GM23338 (cell line): ENCODE measurements around the gene IL4I1. TPM values are rescaled to one million over a fixed set of nuclear protein-coding genes. Genes with fewer than 3 reads are reported as not detected.

ENCODE experiments used
- ATAC-seq: fragments of 200-7000 bp; cut with Tn5 transposase; 3 replicates; pipeline ENCODE4 v1.9.1; 2020
- DNase-seq: peaks from one replicate; pipeline ENCODE4 v3.0.0-alpha.2; 2015; ENCODE audit warnings: low spot score
- H2AFZ ChIP-seq: fragments of 200-600 bp; sonication (generic); 2 replicates; pipeline ENCODE4 v1.8.0; 2016; ENCODE audit warnings: antibody characterized with exemption, mild to moderate bottlenecking, moderate library complexity
- H3F3A ChIP-seq: fragments of 200-600 bp; sonication (generic); replicated peaks from 2 replicates; pipeline ENCODE4 v1.8.0; 2017; ENCODE audit warnings: antibody characterized with exemption, mixed run types, low read depth
- H3K27ac ChIP-seq: fragments of 200-600 bp; sonication (generic); 2 replicates; pipeline ENCODE4 v1.6.1; 2016; ENCODE audit warnings: low read depth
- H3K27me3 ChIP-seq: fragments of 200-600 bp; sonication (generic); 2 replicates; pipeline ENCODE4 v1.8.0; 2016; ENCODE audit warnings: mild to moderate bottlenecking, mixed run types, moderate library complexity; ENCODE audit not compliant: insufficient read depth
- H3K36me3 ChIP-seq: fragments of 200-600 bp; sonication (generic); 2 replicates; pipeline ENCODE4 v1.8.0; 2016; ENCODE audit warnings: mild to moderate bottlenecking; ENCODE audit not compliant: insufficient read depth
- H3K4me1 ChIP-seq: fragments of 200-600 bp; sonication (generic); 2 replicates; pipeline ENCODE4 v1.8.0; 2016; ENCODE audit warnings: mild to moderate bottlenecking, moderate library complexity; ENCODE audit not compliant: insufficient read depth
- H3K4me2 ChIP-seq: fragments of 200-600 bp; sonication (generic); 2 replicates; pipeline ENCODE4 v1.7.1; 2017; ENCODE audit warnings: mixed run types
- H3K4me3 ChIP-seq: fragments of 200-600 bp; sonication (generic); 2 replicates; pipeline ENCODE4 v1.6.1; 2016; ENCODE audit warnings: mixed run types
- H3K79me2 ChIP-seq: fragments of 200-600 bp; sonication (generic); replicated peaks from 2 replicates; pipeline ENCODE4 v1.8.0; 2017; ENCODE audit warnings: mild to moderate bottlenecking; ENCODE audit not compliant: insufficient read depth
- H3K9me2 ChIP-seq: fragments of 200-600 bp; sonication (generic); 2 replicates; pipeline ENCODE4 v1.8.0; 2017; ENCODE audit not compliant: insufficient read depth
- H4K20me1 ChIP-seq: fragments of 200-600 bp; sonication (generic); replicated peaks from 2 replicates; pipeline ENCODE4 v1.8.0; 2017; ENCODE audit warnings: mild to moderate bottlenecking; ENCODE audit not compliant: insufficient read depth
- H3K27ac Mint-ChIP-seq: 2 replicates; pipeline ENCODE4 v1.8.0; 2020; ENCODE audit warnings: inconsistent platforms, mild to moderate bottlenecking, moderate library complexity, mixed read lengths
- H3K27me3 Mint-ChIP-seq: 3 replicates; pipeline ENCODE4 v1.8.0; 2022; ENCODE audit warnings: low read depth, mild to moderate bottlenecking, moderate library complexity, mixed read lengths, inconsistent platforms; ENCODE audit not compliant: insufficient read depth, poor library complexity
- H3K36me3 Mint-ChIP-seq: 3 replicates; pipeline ENCODE4 v1.8.0; 2021; ENCODE audit warnings: low read depth, mild to moderate bottlenecking, inconsistent platforms, moderate library complexity, mixed read lengths
- H3K4me1 Mint-ChIP-seq: 3 replicates; pipeline ENCODE4 v1.8.0; 2020; ENCODE audit warnings: mild to moderate bottlenecking, inconsistent platforms, mixed read lengths
- H3K4me3 Mint-ChIP-seq: 3 replicates; pipeline ENCODE4 v1.8.0; 2021; ENCODE audit warnings: moderate library complexity, mild to moderate bottlenecking, inconsistent platforms, mixed read lengths
- H3K9me3 Mint-ChIP-seq: 3 replicates; pipeline ENCODE4 v1.8.0; 2020; ENCODE audit warnings: moderate library complexity, mild to moderate bottlenecking, inconsistent platforms, mixed read lengths
- CREB1 ChIP-seq: fragments of 250-450 bp; sonication (Bioruptor Pico); IDR thresholded peaks from 2 replicates; pipeline ENCODE4 v1.5.0; 2020; ENCODE audit warnings: low read depth, mild to moderate bottlenecking, moderate library complexity
- EZH2 ChIP-seq: fragments of 200-600 bp; sonication (generic); IDR thresholded peaks from one replicate; pipeline ENCODE4 v1.8.0; 2017; ENCODE audit warnings: antibody characterized with exemption, mild to moderate bottlenecking, low read depth; ENCODE audit not compliant: unreplicated experiment
- EZH2phosphoT487 ChIP-seq: fragments of 200-600 bp; sonication (generic); IDR thresholded peaks from one replicate; pipeline ENCODE4 v1.8.1; 2018; ENCODE audit warnings: antibody characterized with exemption; ENCODE audit not compliant: unreplicated experiment
- JUNB ChIP-seq: IDR thresholded peaks from one replicate; pipeline ENCODE4 v1.6.1; 2016; ENCODE audit warnings: antibody characterized with exemption; ENCODE audit not compliant: unreplicated experiment
- NANOG ChIP-seq: IDR thresholded peaks from 2 replicates; pipeline ENCODE4 v1.6.1; 2016; ENCODE audit warnings: antibody characterized with exemption, borderline replicate concordance
- POLR2AphosphoS5 ChIP-seq: IDR thresholded peaks from 2 replicates; pipeline ENCODE4 v1.6.1; 2016; ENCODE audit warnings: antibody characterized with exemption, low read depth
- REST ChIP-seq: IDR thresholded peaks from one replicate; pipeline ENCODE4 v1.6.1; 2018; ENCODE audit warnings: antibody characterized with exemption; ENCODE audit not compliant: unreplicated experiment
- STAT1 ChIP-seq: IDR thresholded peaks from one replicate; pipeline ENCODE4 v1.6.1; 2016; ENCODE audit warnings: antibody characterized with exemption; ENCODE audit not compliant: unreplicated experiment
- ZNF331 ChIP-seq: fragments of 250-450 bp; sonication (Bioruptor Pico); IDR thresholded peaks from 2 replicates; pipeline ENCODE4 v1.5.0; 2020; ENCODE audit warnings: low read depth, mild to moderate bottlenecking, moderate library complexity
- ZNF462 ChIP-seq: fragments of 250-450 bp; sonication (Bioruptor Pico); IDR thresholded peaks from 2 replicates; pipeline ENCODE4 v1.5.0; 2020; ENCODE audit warnings: mild to moderate bottlenecking, moderate library complexity
- polyA plus RNA-seq: library from polyadenylated mRNA; unstranded; fragments of >200 nt; fragmentation: Nextera tagmentation; extraction: Ambion mirVana; gene quantifications from 2 replicates; pipeline ENCODE4 v1.2.1, GENCODE V29; 2016
- total RNA-seq: library from RNA; depleted of rRNA; stranded (reverse); fragments of >200 nt; shearing (Covaris generic); gene quantifications from 2 replicates; pipeline ENCODE4 v1.2.3, GENCODE V29; 2014

Gene IL4I1
- total and polyA plus RNA-seq, 2 experiments from 2014 or later: 0.60 to 0.69 TPM

- Histone ChIP-seq H3F3A (peaks cover 59% of the 10 kb centered on the region), H3K4me3 (no peak overlapping the region), H3K27me3 (no peaks in the 10 kb centered on the region), H3K27ac (no peak overlapping the region), H2AFZ (no peak overlapping the region), H3K4me2 (no peak overlapping the region), H3K79me2 (peaks cover 23% of the 10 kb centered on the region), H3K9me2 (no peaks in the 10 kb centered on the region), H3K36me3 (peaks cover 15% of the 10 kb centered on the region), H3K4me1 (peaks cover 13% of the 10 kb centered on the region), H4K20me1 (peaks cover 21% of the 10 kb centered on the region)
- Mint-ChIP-seq H3K27me3 (peaks cover 33% of the 10 kb centered on the region), H3K36me3 (peaks cover 61% of the 10 kb centered on the region), H3K4me1 (peaks cover 39% of the 10 kb centered on the region), H3K4me3 (no peak overlapping the region), H3K9me3 (peaks cover 11% of the 10 kb centered on the region), H3K27ac (no peak overlapping the region)
- ATAC-seq (no peak), DNase-seq (no peak)
- no peak for TF ChIP-seq ZNF331 (CRISPR knock-in tag)
- no peak for TF ChIP-seq NANOG
- TF ChIP-seq ZNF462 (CRISPR knock-in tag): no peak
- TF ChIP-seq CREB1 (CRISPR knock-in tag): no peak
- no peak for TF ChIP-seq EZH2
- no peak for TF ChIP-seq EZH2phosphoT487
- no peak for TF ChIP-seq REST
- TF ChIP-seq POLR2AphosphoS5: no peak
- no peak for TF ChIP-seq JUNB
- no peak for TF ChIP-seq STAT1
Measured at GRCh38 chr19:49863935-49864320, 32.8 kb downstream of the IL4I1 start.
